Stimulated activated CD8-positive, alpha-beta memory T cell treated with anti-CD3 and anti-CD28 coated beads, Interleukin-15, amount 100 ng/mL, for 1 hour (primary cell): Measurements from ENCODE around the gene LIMA1.

Experiments
- DNase-seq: peaks from one replicate; pipeline ENCODE4 v3.0.0-alpha.2; 2020; ENCODE audit warnings: low read depth

Gene LIMA1

DNA sequence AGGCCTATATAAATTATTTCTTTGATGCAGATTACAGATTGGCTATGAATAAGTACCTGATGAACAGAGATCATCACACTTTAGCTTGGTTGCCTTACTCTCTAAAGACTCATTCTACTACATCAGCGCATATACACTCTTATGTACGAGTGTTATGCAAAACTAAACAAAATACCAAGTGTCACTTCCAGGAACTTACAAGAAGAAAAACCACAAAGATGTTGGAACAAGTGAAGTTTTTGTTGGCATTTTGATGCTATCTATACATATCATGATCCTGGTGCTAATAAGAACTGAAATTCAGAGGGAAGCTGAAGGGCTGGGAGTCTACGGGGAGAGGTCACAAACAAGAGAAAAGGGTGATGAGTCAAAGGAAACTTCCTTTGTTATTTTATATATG lies 68.3 kb downstream of the LIMA1 start:
- no peak for DNase-seq

DNA sequence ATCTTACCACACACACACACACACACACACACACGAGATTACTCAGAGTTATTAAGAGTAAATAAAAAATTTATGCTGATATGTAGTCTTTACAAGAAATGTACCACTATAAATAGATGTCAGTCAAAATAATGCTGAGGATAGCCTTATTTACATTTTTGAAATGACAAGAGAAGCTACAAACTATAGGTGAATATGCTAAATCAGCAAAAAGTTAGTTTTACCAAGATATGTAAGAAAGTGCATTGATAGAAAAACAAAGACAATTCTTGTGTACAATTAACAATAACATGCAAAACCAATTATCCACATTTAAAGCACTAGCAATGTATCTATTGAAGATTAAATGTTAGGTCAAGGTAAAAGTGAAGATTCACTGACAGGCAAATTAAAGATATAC lies 69.3 kb downstream of the LIMA1 start:
- no peak for DNase-seq

DNA sequence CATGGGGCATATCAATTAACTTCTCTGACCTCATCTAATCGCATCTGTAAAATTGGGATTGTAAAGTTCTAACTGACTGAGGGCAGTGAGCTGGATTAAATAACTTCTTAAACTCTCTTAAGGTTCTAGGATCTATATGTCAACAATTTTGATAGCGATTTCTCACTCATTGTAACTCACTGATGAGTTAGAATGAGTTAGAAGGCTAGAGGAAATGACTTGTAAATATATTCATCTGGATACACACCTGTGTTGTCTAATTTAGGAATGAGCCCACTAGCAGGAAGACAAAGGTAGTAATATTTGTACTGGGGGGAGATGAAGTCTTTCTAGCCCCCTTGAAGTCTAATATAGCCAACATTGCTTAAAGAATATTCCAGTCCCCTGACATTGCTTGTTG lies 69.9 kb downstream of the LIMA1 start:
- no peak for DNase-seq

DNA sequence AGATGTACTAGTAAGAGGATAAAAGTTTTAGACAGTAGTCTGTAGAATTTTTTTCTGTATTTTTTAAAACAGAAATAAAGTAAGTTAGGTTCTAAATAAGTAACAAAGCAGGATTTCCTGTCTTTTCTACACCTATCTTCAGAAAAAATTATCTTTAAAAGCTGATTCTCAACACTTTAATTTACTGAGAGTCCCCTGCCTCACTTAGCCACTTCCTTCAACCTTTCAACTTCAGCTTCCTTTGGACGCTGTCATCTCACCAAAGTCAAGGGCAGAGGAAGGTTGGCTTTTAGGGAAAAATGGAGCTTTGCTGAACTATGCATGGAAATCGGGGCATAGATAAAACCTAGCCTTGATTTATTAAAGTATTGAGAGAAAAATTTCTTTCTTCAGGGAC lies 71.3 kb downstream of the LIMA1 start:
- no peak for DNase-seq

DNA sequence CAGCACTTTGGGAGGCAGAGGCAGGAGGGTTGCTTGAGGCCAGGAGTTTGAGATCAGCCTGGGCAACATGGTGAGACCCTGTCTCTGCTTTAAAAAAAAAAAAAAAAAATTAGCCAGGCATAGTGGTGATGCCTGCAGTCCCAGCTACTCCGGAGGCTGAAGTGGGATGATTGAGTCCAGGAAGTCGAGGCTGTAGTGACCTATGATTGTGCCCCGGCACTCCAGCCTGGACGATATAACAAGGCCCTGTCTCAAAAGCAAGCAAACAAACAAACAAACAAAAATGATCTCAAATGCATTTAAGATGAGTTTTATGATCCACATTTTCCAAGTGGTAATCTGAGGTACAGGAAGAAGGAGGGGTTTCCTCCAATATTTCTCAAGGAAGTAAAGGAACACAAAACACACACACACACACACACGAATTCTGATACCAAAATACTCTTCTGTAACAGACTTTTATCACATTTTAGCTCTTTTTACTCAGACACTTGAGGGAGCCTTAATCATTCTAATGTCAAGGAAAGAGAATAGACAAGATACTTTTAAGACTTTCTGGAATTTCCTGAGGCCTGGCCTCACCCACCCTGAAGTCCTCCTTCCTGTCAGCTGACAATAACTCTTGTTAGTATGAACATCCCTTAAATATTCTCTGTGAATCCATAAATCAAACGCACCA lies 71.8 kb downstream of the LIMA1 start:
- no peak for DNase-seq

DNA sequence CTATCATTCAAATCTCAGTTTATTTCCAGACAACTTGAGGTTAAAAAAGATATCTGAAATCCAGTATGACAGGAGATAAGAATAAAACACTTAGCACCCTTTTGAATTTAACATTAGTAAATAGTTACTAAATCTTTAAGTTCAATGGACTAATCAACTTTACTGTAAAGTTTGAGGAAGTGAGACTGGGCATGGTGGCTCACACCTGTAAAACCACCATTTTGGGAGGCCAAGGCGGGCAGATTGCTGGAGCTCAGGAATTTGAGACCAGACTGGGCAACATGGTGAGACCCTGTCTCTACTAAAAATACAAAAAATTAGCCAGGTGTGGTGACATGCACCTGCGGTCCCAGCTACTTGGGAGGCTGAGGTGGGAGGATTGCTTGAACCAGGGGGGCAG lies 75.9 kb downstream of the LIMA1 start:
- no peak for DNase-seq

DNA sequence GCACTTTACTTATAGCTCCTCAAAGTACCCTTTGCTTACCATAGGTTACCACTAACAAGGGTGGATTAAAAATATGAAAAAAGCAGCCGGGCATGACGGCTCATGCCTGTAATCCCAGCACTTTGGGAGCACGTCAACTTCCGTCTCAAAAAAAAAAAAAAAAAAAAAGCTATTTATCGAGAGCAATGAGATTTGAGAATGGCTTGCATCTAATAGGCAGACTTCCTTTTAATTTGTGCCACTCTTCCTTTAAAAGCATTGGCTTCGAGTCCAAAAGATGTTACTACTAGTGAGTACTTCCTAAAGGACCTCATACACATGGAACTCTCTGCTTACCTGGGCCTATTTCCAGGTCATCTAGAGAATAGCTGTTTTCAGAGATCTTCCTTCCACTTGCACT lies 77.7 kb downstream of the LIMA1 start:
- DNase-seq = no peak

DNA sequence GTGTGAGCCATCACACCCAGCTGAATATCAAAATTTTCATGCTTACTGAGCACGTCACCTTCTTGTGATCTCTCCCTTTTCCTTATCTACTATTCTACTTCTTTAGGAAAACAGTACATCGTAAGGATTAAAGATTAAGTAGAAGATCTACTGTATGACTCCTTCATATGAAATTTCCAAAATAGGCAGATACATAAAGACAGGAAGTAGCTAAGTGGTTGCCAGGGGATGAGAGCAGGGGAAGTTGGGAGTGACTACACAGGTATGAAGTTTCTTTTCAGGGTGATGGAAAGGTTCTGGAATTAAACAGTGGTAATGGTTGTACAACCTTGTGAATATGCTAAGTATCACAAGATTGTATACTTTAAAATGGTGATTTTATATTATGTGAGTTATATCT lies 79.6 kb downstream of the LIMA1 start:
- DNase-seq = no peak

DNA sequence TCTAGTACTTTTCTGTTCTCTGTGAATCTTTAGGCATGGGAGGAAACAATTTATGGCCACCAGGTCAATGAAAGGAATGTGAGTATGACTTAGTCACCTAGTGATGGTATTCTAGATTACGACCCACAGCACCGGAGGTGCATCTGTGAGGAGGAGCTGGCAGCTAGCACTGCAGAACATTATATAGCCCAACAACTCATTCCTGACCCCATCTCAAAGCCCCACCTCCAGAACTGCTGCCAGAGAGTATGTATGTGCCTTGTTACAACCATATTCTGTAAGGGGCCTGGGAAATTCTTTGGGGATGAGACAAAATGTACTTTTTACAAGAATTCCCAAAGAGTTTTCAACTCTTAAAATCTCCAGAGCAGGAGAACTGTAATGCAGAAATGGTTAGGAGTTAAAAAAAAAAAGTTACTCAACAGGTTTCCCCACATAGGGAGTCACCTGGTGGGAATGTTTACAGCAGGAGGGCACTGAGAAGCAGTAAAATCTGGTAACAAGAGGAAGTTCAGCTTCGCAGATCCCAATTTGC lies 81.3 kb downstream of the LIMA1 start:
- DNase-seq = no peak

DNA sequence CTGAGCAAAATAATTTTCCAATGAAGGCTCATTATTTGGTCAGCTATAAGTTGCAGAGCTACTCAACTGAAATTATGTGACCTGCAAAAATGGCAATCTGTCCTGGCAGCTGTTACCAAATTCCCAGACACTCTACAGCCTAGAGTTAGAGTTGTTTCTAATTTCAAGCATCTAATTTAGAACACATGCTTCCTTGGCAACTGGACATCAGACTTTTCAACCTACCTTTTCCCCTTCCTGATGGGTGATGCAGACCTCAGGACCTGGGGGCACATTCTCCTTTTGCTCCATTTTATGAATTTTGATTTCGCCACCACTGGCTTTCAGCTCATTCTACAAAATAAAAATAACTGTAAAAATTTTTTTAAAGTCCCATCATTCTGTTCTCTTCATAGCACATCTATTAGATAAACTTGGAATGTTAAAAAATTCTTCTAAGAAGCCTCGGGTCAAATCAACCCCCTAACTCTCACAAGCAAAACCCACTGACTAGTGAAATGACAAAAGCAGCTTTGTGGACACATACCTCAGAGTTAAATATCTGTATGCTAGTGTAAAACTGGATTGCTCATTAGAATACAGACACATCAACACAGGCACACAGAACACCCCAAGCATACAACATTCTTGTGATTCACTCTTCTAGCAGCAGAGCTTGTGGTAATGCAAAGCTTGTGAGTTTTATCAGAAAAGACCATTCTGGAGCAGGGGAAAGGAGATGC lies 82.6 kb downstream of the LIMA1 start:
- no peak for DNase-seq

DNA sequence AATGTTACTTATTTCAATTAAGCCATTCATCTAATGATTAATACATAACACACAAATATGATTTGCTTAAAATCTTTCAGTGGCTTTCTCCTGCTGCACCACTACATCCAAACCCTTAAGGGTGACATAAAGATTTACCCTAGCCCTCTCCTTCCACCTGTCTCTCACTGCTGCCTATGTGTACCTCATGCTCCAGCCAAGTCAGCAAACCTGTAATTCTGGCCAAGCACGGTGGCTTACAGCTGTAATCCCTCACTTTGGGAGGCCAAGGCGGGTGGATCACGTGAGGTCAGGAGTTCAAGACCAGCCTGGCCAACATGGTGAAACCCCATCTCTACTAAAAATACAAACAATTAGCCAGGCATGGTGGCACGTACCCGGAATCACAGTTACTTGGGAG lies 84.5 kb downstream of the LIMA1 start:
- no peak for DNase-seq

DNA sequence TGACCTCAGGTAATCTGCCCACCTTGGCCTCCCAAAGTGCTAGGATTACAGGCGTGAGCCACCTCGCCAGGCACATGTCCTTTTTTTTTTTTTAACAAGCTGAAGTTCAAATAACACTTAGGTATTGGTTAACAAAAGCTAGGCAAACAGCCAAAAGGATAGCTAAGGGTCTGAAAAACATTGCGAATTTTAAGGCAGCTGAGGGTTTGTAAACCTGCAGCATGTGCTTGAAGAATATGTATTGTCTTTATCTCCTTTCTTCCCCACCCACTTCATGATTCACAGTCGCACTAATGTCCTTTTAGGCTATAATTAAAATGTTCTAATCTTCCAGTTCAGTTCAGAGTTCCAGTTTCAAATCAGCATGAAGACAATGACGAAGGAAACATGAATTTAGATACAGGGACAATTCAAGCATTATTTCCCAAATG lies 86.0 kb downstream of the LIMA1 start:
- DNase-seq = no peak

DNA sequence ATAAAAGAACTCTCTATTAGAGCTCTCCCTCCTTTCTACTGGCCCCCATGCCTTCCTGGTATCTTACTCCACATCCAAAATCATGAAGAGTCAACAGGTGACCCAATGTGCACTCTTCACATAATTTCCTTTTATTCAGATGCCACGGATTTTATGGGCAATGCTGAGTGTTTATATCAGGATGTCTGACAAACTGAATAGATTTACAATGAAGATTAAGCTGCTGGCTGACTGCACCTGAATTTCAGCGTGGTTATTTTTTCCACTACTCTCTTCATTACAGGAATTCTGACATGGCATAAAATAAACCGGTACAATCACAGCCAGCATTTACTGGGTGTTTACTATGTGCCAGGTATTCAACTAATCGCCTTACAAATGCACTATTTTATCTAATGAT lies 86.8 kb downstream of the LIMA1 start:
- DNase-seq = no peak

DNA sequence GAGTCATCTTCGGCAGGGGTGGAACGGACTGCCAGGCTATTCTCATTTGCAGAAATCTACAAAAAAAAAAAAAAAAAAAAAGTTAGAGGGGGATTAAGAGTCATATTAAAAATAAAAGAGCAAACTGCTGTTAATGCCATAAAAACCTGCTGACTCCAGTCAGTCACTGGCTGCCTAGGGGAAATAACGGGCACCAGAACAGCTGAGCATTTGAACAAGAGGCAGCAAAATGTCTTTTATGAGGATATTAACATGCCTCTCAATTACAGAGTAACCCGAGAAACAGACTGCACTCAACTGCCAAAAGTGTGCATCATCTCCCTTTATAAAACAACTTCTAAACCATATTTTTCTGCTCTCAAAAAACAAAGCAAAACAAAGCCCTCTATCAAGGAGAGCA lies 87.5 kb downstream of the LIMA1 start:
- no peak for DNase-seq

DNA sequence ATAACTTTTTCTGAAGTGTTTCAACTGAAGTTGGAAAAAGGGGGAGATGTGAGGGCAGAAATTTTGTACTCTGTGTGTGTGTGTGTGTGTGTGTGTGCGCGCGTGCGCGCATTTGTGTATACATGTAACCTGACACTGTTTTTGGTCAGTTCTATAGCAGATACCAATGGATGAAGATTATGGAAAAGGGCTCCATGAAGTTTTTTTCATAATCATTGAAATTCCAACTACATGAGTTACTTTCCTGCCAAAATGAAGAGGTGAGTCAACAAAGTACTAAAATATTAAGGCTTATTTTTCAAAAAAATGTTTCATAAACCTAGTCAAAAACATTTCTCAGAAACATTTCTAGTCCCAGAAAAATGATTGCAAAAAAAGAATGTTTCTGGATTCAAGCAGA lies 90.4 kb downstream of the LIMA1 start:
- DNase-seq = no peak

DNA sequence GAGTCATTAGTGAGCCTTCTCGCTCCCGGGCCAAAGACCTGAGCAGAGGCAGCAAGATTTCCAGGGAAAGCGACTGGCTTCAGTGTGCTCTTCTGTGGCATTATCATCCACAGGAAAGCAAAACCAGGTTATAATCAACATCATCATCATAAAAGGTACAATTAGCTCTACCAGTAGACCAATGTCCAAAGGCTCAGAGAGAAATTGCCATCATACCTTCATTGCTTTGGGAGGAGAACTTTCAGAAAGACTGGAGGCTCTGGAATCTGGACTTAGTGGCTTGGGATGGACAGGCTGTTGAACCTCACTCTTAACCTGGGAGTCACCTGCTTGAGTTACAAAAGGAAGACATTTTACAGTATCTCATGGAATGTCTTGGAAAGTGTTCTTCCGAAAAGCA lies 91.1 kb downstream of the LIMA1 start:
- no peak for DNase-seq

DNA sequence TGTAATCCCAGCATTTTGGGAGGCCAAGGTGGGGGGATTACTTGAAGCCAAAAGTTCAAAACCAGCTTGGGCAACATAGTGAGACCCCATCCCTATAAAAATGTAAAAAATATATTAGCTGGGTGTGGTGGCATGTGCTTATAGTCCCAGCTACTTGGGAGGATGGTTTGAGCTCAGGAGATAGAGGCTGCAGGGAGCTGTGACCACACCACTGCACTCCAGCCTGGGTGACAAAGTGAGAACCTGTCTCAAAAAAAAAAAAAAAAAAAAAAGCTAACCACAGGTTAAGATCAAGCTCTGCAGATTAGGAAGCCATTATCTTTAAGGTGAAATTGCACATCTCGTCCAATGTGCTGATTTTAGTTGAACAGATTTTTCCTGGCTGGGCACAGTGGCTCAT lies 92.5 kb downstream of the LIMA1 start:
- no peak for DNase-seq

DNA sequence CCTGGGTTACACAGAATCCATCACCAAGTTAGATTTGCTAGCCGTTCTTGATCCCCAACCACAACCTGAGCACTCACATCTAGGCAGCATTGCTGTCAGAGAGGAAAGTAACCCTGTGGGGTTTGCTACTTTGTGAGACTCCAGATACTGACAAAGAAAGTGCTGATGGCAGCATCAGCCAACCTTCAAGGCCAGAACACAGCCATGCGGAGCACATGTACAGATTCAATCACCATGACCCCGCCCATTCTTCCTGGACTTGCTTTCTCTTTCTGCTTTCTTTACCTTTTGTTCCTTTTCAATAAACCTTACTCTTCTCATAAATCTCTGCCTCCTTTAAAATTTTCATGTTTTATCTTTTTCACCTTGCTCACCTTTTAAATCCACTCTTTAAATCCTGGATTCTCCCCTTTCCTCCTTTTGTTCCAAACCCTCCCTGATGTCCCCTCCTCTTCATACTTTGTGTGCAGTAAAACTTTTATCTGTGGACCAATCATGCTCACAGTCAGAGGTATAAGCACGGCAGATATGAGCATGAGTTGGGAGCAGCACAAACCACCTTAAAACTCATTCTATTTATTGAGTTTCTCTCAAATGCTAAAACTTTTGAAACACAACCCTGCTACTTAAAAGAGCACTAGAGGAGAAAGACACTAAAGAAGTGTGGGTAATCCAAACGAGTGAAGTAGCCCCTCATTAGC lies 94.3 kb downstream of the LIMA1 start:
- DNase-seq = no peak

DNA sequence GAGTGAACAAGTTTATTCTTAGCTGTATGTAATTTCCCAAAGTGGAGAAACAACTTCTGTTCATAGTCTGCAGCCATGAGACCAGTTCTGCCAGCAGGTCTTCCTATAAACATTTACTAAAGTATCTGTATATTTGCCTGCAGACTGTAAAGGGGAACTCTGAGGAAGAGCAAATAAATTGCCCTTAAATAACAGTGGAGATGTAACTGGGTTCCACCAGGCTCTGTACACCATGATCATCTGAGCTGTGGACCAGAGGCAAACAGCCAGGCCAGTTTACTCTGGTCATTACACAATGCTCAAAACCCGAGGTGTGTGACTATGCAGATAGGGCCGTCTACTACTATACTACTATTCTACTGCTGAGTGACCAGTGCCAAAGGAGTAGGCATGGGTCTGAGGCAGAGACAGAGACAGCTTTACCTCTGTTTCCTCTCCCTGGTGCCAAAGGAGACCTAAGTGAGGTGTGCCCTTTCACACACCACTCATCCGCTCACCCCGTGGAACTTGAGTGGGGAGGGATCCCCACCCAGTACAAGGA lies 95.0 kb downstream of the LIMA1 start:
- DNase-seq = no peak

DNA sequence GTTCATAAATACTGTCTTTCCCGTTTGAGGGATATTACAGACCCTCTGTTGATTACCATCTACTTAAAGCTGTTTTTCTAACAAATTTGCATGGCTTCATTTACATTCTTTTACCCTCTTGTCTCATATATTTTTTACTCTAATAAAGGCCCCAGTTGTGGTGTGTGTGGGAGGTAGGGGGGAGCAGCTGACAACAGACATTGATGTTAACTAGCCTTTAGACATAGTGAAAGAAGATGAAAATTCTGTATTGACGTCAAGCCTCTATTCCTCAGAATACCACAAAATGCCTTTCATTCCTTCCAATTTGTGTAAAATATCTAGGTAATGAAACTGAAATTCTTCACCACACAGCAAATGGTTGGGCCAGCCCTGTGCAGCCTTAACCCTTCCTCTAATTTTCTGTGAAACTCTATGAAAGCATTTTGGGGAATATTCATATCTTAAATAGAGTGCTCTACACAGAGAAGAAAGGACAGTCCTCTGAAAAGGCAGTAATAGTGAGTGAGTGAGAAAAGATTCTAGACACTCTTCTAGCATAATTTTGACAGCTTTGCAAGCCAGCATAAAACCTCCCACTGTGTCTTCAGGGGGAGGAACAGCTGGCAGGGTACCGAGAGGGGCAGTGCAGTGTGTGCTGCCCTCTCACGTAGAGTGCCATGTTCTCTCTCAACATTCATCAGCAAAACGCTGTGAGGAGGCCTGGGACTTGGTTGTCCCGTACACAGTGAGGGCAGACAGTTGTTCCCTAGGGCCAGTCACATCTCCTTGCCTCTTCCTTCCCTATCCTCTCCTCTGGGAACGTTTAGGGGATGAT lies 96.0 kb downstream of the LIMA1 start:
- no peak for DNase-seq

DNA sequence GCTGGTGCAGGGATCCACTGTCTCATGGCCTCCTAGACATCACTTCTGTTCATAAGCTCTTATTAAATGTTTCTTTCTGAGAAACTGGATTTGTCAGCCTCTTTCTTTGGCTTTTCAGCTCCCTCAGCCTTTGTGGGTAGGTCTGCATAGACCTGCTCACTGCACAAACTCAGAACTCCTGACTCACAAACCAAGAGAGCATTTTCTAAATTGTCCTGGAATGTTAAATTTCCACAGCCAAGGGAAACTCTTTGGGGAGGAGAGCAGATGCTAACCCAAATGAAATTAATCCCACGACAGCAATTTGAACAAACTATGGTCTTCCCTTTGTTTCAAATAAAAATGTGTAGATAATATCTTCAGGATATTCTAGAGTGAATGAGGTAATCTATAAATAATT lies 96.6 kb downstream of the LIMA1 start:
- DNase-seq = no peak
